HG02852 (cell line): ENCODE results near the gene IGSF9B.

Experiments
- ATAC-seq: cut with Tn5 transposase; IDR thresholded peaks from one replicate; pipeline ENCODE4 v1.9.1; 2021; ENCODE audit warnings: mild to moderate bottlenecking, moderate library complexity; ENCODE audit not compliant: unreplicated experiment

Gene IGSF9B

DNA sequence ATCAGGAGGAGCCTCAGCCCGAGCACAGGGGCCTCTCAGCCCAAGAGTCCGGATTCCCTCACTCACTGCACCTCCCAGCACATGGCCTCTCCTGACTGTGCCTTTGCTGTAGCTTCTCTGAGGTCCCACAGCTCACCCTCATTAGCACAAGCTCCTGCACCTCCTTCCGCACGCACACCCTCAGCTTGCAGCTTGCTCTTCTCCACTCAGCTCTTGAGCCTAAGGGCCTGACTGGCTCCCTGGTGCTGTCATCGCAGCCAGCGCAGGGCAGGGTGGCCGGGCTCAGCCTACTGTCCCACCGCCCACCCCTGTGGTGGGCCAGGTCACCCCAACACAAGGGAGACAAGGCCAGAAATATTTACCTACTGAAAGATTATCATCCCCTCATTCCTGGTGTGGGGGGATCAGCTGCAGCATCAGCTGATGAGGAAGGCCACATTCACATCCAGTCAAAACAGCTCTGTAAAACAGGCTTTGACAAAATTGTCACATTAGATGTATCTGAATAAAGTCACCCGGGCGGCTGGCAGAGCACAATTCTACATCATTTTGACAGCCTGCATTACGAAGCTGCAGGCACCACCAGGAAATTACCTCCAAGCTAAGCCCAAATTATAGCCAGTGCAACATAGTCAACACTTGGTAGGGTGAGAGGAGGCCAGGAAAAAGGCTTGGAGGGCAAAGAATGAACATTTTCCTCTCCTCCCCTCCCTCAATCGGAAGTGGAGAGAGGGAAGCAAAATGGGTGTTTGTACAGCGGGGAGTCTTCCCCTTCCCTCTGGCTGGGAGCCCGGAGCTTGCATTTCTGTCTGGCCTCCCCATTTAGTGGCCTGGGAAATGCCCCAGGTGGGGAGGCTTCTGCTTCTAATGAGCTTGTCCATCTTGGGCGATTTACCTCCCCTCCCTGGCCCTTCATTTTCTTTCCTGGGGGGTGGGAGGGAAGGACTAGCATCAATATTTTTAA lies 29.5 kb upstream of the IGSF9B start:
- no peak for ATAC-seq

DNA sequence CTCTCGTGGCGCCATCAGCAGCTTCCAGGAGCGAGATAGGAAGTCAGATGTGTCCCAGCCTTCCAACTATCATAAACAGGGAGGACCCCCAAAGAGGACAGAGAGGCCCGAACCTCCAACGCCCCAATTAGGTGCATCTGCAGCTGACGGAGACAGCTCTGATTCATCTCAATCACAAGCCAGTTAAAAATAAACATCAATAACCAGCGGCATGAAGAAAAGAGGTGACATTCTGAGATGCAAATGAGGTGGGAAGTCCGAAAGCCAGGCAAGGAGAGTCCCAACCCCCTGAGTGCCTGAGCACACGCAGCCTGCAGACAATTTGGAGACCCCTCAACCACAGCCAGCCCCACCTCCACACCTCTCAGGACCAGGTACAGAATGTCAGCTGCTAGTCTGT lies 28.1 kb upstream of the IGSF9B start:
- peak; percentile 56 for ATAC-seq

DNA sequence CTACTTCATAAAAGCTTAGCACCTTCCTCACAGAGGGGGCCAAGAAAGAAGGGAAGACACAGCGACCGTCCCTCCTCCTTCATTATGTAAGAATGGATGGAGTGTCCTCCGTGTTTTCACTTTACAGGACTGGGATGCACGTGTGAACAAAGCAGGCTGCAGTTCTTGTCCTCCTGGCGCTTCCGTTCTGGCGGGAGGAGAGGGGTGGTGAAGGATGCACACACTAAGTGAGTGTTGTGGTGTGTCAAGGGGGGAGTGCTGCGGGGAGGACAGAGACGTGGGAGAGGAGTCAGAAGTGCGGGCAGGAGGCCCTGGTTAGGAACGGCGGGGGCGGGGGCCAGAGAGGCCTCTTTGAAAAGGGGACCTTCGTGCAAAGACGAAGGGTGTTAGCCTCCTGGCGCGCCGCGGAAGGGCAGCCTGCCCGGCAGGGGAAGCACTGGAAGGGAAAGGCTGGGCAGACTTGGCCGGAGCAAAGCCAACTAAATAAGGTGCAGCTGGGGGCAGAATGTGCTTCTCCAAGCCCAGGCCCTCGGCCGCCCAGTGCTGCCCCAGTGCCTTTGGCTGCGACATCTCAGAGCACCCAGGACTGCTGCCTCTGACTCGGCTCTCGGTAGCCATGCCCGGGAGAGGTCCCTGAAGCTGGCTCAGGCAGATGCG lies 27.0 kb upstream of the IGSF9B start:
- no peak for ATAC-seq

DNA sequence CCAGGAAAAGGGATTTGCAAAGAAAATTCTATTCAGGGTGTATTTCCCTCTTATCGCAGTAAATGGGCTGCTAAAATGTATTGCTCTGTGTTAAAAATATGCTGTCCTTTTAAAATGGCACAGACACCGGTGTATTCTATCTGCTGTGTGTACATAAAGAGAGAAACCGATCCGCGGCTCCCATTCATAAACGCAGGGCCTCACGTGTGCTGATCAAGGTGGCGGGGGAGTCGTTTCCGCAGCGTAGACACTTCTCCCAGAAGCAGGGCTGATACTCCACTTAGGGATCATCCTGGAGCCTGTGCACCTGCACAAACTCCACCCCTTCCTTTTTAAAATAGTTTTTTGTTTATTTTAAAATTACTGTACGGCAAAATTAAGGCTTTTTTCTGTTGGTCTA lies 26.1 kb upstream of the IGSF9B start:
- ATAC-seq = no peak

DNA sequence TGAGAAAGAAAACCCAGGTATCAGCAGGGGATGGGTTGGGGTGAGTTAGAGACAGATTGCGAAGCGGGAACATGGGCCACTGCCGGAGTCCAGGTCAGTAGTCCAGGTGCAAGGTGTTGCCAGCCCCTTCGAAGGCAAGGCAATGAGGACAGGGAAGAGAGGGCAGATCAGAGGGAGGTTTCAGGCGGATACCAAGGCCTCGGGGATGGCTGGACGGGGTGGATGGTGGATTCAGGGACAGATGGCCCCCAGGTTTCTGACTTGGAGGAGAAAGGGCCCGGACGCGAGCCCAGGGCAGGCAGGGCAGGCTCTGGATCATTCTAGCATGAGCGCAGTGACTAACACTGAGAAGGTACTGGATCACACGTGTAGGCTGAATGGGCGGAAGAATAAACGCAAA lies 25.4 kb upstream of the IGSF9B start:
- ATAC-seq = no peak

DNA sequence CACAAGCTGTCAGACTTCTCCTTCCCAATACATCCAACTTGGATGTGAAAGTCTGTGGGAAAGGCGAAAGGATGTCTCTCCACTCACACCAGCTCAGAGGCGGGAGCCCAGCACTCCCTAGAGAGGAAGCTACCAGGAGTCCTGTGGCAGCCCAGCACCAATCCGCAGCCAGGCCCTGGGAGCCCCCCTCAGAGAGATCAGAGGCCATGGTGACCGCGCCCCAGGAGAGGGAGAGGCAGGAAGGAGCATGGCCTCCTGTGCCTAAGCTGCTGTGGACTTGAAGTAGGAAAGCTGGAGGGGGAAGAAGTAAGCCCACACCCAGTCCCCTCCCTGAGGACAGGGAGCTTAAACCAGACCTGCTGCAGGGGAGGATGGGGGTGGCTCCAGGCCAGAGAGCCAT lies 24.4 kb upstream of the IGSF9B start:
- no peak for ATAC-seq

DNA sequence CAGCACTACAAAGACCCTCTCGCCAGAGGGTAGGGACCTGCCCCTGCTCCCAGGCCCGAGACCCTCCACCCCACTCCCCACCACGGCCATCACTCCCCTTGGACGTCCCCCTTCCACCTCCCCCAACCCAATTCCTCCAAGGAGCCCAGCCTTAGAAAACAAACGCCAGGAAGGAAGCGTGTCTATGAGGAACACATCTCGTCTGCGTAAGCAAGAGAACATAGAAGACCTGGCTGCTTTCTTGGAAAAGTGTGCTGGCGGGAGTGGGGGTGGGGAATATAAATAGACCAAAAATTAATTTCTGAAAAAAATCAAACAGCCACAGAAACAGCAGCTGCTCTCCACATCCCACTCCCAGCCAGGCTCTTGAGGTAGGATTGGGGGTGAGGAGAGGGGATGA lies 23.9 kb upstream of the IGSF9B start:
- no peak for ATAC-seq

DNA sequence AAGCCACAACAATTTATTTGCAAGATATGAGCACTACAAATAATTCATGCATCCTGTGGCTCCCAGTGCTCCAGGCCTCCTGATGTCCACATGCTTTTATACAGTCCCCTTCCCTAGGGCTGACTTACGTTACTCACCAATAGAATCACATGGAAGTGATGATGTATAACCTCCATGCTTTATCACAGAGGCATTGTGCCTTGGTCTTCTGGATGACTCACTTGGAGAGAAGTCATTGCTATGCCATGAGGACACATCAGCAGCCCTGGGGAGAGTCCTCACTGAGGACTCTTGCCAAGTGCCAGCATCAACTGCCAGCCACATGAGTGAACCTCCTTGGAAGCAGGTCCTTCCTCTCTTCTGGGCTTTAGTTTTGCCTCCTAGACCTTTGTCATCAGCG lies 22.0 kb upstream of the IGSF9B start:
- no peak for ATAC-seq

DNA sequence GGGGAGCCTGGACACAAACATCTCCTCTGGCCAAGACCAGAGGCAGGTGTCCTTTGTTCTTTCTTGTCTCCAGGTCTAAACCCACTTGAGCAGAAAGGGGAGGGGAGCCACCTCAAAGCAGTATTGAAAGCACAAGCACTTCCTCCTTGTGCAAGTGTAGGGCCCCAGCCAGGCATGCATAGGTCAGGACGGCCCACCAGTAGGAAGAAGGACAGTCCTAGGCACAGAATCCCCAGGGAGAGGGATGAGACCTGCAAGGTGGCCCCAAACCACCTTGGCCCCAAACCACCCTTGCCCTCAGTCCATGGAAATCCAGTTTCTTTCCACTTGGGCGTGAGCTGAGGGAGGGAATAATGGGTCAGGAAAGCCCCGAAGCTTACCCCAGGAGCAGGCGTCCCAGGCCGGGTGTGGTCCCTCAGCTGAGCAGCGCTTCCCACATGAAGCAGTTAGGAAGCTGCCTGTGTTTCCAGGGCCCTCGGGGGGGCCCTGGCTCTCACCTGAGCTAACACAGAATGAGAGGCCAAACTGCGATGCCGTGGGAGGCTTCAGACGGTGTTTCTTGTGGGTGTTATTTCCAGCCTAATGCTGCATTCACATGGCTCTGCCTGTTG lies 20.4 kb upstream of the IGSF9B start:
- peak; percentile 98 for ATAC-seq

DNA sequence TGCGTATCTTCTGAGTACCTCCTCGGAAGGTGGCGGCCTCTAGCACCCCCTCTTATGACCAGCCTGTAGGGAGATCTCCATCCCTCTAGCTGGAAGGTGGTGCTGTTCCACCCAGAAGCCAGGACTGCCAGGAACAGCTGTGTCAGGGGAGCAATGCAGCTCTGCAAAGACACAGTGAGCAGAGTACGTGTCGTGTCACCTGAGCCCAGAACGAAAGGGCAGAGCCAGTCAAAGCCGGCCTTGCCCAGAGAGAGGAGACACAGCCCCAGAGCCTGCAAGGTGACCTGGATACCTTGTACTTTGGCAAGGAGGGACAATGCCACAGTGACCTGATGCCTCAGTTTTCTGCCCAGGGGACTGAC lies 18.7 kb upstream of the IGSF9B start:
- ATAC-seq = no peak

DNA sequence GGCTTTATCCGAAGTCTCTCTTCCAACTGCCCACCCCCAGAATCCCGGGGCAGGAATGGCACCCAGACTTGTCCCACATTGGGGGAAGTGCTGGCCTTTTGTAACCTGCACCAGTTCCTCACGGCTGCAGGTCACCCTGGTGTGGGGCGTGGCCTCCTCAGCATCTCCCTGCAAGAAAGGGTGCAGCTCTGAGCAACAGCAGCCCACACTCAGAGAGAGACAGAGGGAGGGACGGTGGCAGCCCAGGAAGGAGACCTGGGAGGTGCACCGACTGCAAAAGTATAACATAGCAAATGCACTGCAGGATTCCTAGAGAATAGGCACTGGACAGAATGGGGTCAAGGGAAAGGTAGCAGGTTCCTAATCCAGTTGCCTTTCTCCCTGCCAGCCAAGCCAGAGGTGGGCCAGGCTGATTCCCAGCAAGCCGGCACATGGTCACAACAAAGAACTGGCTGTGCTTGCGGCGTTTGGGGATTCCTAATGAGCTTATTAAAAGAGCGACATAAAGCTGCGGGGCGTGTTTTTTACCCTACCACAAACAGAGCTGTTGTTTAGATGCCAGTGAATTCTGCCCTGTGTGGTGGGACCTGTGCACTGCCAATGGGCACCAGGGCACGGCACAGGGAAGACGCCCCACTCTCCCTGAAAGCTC lies 18.2 kb upstream of the IGSF9B start:
- no peak for ATAC-seq

DNA sequence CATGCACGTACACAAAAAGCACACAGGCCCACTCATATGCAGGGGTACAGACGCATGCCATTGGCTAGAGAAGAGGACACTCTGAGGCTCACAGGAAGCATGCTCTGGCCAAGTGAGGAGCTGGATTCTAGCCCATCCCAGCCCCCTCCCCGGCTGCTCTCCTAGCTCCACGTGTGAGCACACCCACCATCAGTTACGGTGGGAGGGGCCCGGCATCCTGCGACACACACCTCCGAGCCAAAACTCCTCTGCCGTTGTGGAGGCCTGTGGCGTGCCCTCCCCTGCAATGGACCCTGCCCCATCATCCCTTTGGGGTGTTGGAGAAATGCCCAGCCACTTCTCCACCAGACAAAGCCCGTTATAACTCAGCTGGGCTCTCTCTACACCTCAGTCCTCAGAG lies 15.1 kb upstream of the IGSF9B start:
- ATAC-seq = no peak

DNA sequence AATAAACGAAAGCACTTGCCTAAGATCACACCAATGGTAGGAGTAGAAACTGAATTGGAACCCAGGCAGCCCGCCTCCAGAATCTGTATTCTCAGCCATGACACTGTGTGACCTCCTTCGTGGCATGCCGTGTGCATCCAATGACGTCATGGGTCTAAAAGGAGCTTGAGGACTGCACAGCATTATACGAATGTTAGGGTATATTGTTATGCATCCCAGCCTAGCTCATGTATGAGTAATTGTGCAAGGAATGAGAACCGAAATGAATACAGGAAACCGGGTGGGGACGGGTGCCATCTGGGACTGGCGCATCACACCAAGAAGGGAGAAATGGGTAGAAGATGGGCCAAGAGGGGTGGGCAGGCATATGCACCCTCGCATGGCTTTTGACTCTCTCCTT lies 12.3 kb upstream of the IGSF9B start:
- ATAC-seq = no peak

DNA sequence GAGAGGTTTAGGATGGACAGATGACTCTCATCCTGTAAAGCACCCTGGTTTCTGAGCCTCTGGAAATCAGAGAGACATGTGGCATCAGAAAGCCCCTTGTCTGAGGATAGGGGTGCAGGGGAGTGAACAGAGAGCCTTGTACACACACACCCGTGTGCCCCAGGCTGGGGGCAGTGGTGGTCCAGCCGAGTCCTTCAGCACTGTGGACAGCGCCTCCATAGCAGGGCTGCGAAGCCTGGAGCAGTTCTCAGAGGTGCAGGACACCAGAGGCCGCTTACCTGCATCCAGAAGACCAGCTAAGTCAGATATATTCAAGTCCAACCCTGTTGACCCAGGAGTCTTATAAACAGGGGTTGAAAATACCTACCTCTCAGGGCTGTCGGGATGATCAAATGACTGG lies 11.5 kb upstream of the IGSF9B start:
- ATAC-seq = no peak

DNA sequence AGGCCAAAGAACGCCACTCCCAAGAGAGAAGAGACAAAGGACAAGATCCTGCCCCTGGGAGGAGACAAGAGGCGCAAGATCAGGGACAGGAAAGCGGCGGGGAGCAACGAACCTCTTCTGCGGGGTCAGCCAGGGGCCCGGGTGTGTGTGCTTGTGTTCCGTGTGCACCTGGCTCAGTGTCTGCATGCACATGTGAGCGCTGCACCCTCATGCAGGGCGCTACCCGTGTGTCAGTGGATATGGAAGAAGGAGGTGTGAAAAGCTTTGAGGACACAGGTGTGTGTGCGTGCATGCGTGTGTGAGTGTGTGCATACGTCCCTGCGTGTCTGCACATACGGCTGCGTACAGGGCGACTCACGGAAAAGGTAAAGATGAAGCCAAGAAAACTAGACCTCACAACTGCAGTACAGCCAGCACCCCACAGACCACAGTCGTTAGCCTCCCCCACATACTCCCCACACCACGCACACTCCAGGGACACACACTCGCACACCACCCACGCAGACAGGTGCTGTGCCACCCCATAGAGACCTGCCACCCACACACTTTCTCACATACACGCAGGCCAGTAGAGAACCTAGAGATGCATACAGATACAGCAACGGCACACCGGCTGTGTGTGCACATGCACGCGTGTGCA lies 11.0 kb upstream of the IGSF9B start:
- ATAC-seq = no peak

DNA sequence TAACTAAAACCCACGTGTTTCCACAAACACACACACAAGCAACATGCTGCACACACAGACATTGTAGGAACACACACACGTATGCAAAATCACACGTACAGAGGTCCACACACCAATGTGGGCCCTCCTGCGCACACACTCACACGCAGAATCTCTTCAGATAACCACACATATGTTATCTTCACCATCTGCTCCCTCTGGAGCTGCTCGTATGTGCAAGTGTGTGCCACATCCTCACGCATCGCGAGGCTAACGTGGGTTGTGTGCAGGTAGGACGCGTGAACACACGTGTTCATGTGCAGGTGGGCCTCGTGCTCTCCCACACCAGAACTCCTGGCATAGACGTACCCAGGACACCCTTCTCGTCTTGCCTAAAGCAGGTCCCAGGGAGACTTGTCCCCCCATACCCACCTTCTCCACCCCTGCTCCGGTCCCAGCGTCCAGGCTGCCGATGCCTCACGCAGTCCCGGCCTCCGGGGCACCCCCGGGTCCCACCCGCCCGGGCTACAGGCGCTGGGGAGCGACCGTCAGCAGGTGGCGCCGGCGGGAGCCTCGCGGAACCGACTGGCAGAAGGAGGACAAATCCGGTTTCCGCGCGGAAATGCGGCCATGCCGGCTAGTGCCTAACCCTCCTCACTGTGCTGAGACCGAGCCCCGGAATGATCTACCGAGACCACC lies 10.3 kb upstream of the IGSF9B start:
- ATAC-seq = no peak

DNA sequence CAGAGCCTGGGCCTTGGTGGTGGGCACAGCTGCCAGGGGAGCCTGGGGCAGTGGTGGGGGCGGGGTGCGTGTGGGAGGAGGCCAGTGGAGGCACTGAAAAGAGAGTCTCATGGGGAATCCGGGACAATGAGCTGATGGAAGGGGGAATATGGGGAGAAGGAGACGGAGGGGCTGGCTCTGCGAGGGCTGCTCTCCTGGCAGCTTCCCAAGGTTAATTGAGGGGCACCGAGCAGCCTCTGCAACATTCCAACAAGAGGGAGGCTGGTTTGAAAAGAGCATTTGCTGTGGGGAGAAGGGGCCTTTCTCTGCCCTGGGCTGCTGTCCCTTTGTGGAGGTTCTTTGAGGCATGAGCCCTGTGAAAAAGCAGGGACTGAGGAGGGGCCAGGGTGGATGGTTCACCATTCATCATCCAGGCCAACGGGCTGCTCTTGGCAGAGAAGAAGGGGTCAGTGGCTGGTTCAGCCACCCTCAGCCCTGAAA lies 9.4 kb upstream of the IGSF9B start:
- no peak for ATAC-seq

DNA sequence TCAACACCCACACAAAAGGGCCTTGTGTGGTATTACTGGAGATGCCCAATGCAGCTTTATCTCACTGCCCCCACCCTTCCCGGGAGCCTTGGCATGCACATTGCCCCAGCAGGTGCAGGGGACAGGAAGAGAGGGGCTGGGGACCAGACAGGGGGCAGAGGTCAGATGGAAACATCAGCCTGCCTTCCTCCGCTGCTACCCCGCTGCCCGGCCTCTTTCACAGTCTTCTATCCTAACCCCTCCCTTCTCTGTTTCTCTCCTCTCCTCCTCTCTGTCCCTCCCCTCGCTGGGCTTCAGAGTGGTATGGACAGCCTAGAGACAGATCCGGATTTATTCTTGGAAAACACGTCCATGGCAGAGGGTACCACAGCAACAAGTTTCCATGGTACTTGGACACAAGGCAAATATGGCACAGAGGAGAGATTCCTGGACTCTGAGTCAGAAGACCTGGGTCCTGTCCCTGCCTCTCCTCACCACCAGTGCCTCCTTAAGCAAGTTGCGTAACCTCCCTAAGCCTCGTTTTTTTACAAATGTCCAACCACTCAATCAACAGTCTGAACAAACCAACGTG lies 8.3 kb upstream of the IGSF9B start:
- ATAC-seq = no peak

DNA sequence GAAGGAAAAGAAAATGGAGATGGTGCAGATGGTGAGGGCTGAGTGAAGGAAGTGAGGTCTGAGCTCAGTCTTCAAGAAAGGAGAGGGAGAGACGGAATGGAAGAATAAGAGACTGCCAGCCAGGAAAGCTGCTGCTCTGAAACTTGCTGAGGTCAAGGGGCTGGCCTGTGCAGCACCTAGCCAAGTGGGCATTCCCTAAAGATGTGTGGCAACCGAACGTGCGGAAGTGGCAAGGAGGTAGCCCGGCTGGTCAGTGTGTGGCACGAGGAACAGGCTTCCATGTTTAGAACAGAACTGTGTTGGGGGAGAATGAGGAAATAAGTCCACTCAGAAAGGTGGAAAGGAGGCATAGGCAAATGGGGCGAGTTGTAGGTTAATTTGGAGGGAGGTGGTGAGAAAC lies 7.6 kb upstream of the IGSF9B start:
- ATAC-seq = no peak

DNA sequence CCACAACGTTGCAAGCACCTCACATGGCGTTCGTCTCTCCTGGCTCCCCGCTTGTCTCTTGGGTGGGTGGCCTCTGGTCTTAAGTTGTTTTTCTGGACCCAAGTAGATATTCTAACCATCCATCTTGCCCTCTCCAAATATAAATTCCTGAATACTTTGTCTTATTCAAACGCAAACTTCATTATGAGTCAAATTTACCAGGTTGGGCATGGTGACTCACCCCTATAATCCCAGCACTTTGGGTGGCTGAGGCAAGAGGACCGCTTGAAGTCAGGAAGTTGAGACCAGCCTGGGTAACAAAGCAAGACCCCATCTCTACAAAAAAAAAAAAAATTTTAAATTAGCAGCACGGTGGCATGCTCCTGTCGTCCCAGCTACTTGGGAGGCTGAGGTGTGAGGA lies 5.1 kb upstream of the IGSF9B start:
- ATAC-seq = no peak
